ENCODE measurements around the gene CCDC187.

DNA sequence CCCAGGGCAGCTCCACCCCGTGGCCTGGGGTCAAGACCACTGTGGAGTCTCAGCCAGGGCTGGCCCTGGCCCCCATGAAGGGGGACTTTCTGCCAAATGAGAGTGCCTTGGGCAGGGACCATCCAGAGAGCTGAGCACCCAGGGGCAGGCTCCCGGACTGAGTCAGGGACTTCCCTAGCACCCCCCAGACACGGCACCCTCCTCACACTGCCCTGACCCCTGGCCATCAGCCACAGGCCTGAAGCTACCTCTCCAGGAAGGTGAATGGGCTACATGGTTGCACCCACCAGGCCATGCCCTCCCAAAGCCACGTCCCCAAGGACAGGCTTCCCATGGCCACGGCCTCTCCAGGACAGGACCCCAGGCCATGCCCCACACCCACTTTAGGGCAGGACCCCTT is 9.5 kb downstream of the CCDC187 start:
- TF ChIP-seq, protein P1, sequence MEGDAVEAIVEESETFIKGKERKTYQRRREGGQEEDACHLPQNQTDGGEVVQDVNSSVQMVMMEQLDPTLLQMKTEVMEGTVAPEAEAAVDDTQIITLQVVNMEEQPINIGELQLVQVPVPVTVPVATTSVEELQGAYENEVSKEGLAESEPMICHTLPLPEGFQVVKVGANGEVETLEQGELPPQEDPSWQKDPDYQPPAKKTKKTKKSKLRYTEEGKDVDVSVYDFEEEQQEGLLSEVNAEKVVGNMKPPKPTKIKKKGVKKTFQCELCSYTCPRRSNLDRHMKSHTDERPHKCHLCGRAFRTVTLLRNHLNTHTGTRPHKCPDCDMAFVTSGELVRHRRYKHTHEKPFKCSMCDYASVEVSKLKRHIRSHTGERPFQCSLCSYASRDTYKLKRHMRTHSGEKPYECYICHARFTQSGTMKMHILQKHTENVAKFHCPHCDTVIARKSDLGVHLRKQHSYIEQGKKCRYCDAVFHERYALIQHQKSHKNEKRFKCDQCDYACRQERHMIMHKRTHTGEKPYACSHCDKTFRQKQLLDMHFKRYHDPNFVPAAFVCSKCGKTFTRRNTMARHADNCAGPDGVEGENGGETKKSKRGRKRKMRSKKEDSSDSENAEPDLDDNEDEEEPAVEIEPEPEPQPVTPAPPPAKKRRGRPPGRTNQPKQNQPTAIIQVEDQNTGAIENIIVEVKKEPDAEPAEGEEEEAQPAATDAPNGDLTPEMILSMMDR (IDR thresholded peaks at IDR 0.05): no peak
- TF ChIP-seq POLR2A (IDR thresholded peaks at IDR 0.05) (no peak), POLR2AphosphoS5 (IDR thresholded peaks at IDR 0.05) (no peak)
